Central memory CD8-positive, alpha-beta T cell (primary cell): ENCODE results near the gene ACVR2B.
A peak's percentile ranks its signal among the peaks of the same experiment; 100 is the strongest.
"Not testable (repeated sequence)": the region's sequence is repeated elsewhere in the genome, so short reads cannot be mapped to it uniquely, and the experiment has no call there.

ENCODE experiments used
- ATAC-seq: fragments of 150-1000 bp; cut with Tn5 transposase; replicated peaks from 2 replicates; pipeline ENCODE4 v1.10.0; 2022; ENCODE audit warnings: mild to moderate bottlenecking, moderate FRiP score, moderate number of reproducible peaks; ENCODE audit not compliant: poor library complexity, severe bottlenecking; ENCODE audit errors: extremely low read depth
- DNase-seq, 2 donors: peaks; one replicate each; pipeline ENCODE4 v3.0.0; 2021; ENCODE audit warnings: low spot score in 2 of 2
- H3K27ac Mint-ChIP-seq: one replicate; pipeline ENCODE4 v1.8.0; 2022; ENCODE audit warnings: low read depth, mild to moderate bottlenecking, moderate library complexity, mixed read lengths
- H3K27me3 Mint-ChIP-seq: one replicate; pipeline ENCODE4 v1.8.0; 2022; ENCODE audit warnings: mixed read lengths
- H3K36me3 Mint-ChIP-seq: one replicate; pipeline ENCODE4 v1.8.0; 2022; ENCODE audit warnings: mild to moderate bottlenecking, moderate library complexity, mixed read lengths; ENCODE audit not compliant: insufficient read depth
- H3K4me1 Mint-ChIP-seq: one replicate; pipeline ENCODE4 v1.8.0; 2022; ENCODE audit warnings: mixed read lengths
- H3K4me3 Mint-ChIP-seq: one replicate; pipeline ENCODE4 v1.8.0; 2022; ENCODE audit warnings: mild to moderate bottlenecking, moderate library complexity, mixed read lengths
- H3K9me3 Mint-ChIP-seq: one replicate; pipeline ENCODE4 v1.8.0; 2022; ENCODE audit warnings: mixed read lengths

Gene ACVR2B

GRCh38 chr3:38453075-38453912, at the start of gene ACVR2B:
Gene ACVR2B (plus strand): TSS chr3:38453890. CDS start chr3:38454323, 433 bp downstream.
- Mint-ChIP-seq H3K9me3 (no peaks in the 10 kb centered on the region), H3K4me3 (peak within 1 kb of the TSS; percentile 94), H3K27me3 (peaks cover 16% of the 10 kb centered on the region), H3K27ac (peak within 1 kb of the TSS; percentile 91), H3K36me3 (no peaks in the 10 kb centered on the region), H3K4me1 (peaks cover 14% of the 10 kb centered on the region)
- ATAC-seq (peak; percentile 25), DNase-seq (no peak)

GRCh38 chr3:38404286-38404685, 49.4 kb upstream of the ACVR2B start:
- H3K9me3 Mint-ChIP-seq = no peaks in the 10 kb centered on the region
- DNase-seq (no peak), ATAC-seq (no peak)
- H3K4me1 Mint-ChIP-seq = no peaks in the 10 kb centered on the region
- H3K27ac Mint-ChIP-seq = no peak overlapping the region
- no peak overlapping the region for H3K4me3 Mint-ChIP-seq
- no peaks in the 10 kb centered on the region for H3K27me3 Mint-ChIP-seq
- H3K36me3 Mint-ChIP-seq = no peaks in the 10 kb centered on the region

- Mint-ChIP-seq H3K4me3 (no peak overlapping the region), H3K27ac (no peak overlapping the region), H3K36me3 (no peaks in the 10 kb centered on the region), H3K4me1 (no peaks in the 10 kb centered on the region), H3K9me3 (no peaks in the 10 kb centered on the region), H3K27me3 (peaks cover 6% of the 10 kb centered on the region)
- ATAC-seq = no peak
- no peak for DNase-seq
These were observed 42.1 kb upstream of the ACVR2B start for GRCh38 chr3:38411591-38411990.

- H3K9me3 Mint-ChIP-seq, DNase-seq, H3K27me3 Mint-ChIP-seq, H3K36me3 Mint-ChIP-seq, H3K4me1 Mint-ChIP-seq: not testable (repeated sequence)
- Mint-ChIP-seq H3K4me3 (peak overlapping the region; percentile 45), H3K27ac (peak overlapping the region; percentile 78)
- ATAC-seq = peak; percentile 43
These were observed 32.9 kb upstream of the ACVR2B start for GRCh38 chr3:38420758-38421157.

GRCh38 chr3:38421679-38422336, 31.9 kb upstream of the ACVR2B start:
- H3K4me3 Mint-ChIP-seq = no peak overlapping the region
- H3K27ac Mint-ChIP-seq = no peak overlapping the region
- ATAC-seq = no peak
- no peaks in the 10 kb centered on the region for H3K9me3 Mint-ChIP-seq
- no peak for DNase-seq
- H3K4me1 Mint-ChIP-seq = peaks cover 8% of the 10 kb centered on the region
- no peaks in the 10 kb centered on the region for H3K36me3 Mint-ChIP-seq
- no peaks in the 10 kb centered on the region for H3K27me3 Mint-ChIP-seq

- H3K36me3 Mint-ChIP-seq, H3K9me3 Mint-ChIP-seq, DNase-seq, H3K27ac Mint-ChIP-seq, H3K27me3 Mint-ChIP-seq: not testable (repeated sequence)
- peak overlapping the region; percentile 59 for H3K4me3 Mint-ChIP-seq
- ATAC-seq = peak; percentile 89
- H3K4me1 Mint-ChIP-seq = peaks cover 19% of the 10 kb centered on the region
These were observed 26.8 kb upstream of the ACVR2B start for GRCh38 chr3:38426798-38427426.

- peaks cover 15% of the 10 kb centered on the region for H3K4me1 Mint-ChIP-seq
- H3K36me3 Mint-ChIP-seq, H3K27me3 Mint-ChIP-seq, H3K9me3 Mint-ChIP-seq, ATAC-seq, H3K27ac Mint-ChIP-seq, DNase-seq, H3K4me3 Mint-ChIP-seq: not testable (repeated sequence)
These were observed 20.6 kb upstream of the ACVR2B start for GRCh38 chr3:38432871-38433658.

- not testable (repeated sequence) for H3K27ac Mint-ChIP-seq
These were observed 20.0 kb upstream of the ACVR2B start for GRCh38 chr3:38433661-38434060.

GRCh38 chr3:38438436-38439069, 15.1 kb upstream of the ACVR2B start:
- ATAC-seq, H3K27ac Mint-ChIP-seq: not testable (repeated sequence)

More at GRCh38 chr3:38433661-38434060, 20.0 kb upstream of the ACVR2B start:
- DNase-seq, H3K36me3 Mint-ChIP-seq, H3K4me3 Mint-ChIP-seq, ATAC-seq, H3K27me3 Mint-ChIP-seq, H3K9me3 Mint-ChIP-seq: not testable (repeated sequence)
- peaks cover 15% of the 10 kb centered on the region for H3K4me1 Mint-ChIP-seq

GRCh38 chr3:38443205-38443604, 10.5 kb upstream of the ACVR2B start:
- ATAC-seq, H3K9me3 Mint-ChIP-seq, H3K27ac Mint-ChIP-seq, H3K4me1 Mint-ChIP-seq, DNase-seq, H3K36me3 Mint-ChIP-seq, H3K4me3 Mint-ChIP-seq: not testable (repeated sequence)
- H3K27me3 Mint-ChIP-seq = peaks cover 15% of the 10 kb centered on the region

More at GRCh38 chr3:38438436-38439069, 15.1 kb upstream of the ACVR2B start:
- not testable (repeated sequence) for DNase-seq, H3K4me1 Mint-ChIP-seq, H3K9me3 Mint-ChIP-seq, H3K4me3 Mint-ChIP-seq, H3K36me3 Mint-ChIP-seq, H3K27me3 Mint-ChIP-seq

GRCh38 chr3:38446085-38446686, 7.5 kb upstream of the ACVR2B start:
- Mint-ChIP-seq H3K27ac (no peak overlapping the region), H3K9me3 (no peaks in the 10 kb centered on the region), H3K27me3 (peaks cover 22% of the 10 kb centered on the region), H3K4me1 (no peaks in the 10 kb centered on the region), H3K4me3 (no peak overlapping the region), H3K36me3 (peaks cover 4% of the 10 kb centered on the region)
- DNase-seq = no peak
- no peak for ATAC-seq
